Neural progenitor cell (in vitro differentiated cells): ENCODE results near the gene ELL3.

Source experiments
- EZH2 ChIP-seq: fragments of 200-600 bp; sonication (generic); IDR thresholded peaks from 2 replicates; pipeline ENCODE4 v1.6.1; 2017; ENCODE audit warnings: antibody characterized with exemption, mild to moderate bottlenecking, moderate library complexity
- TF ChIP-seq, protein P1 (sequence below): fragments of 200-600 bp; sonication (generic); IDR thresholded peaks from 2 replicates; pipeline ENCODE4 v1.5.1; 2017; ENCODE audit warnings: antibody characterized with exemption, mild to moderate bottlenecking

DNA sequence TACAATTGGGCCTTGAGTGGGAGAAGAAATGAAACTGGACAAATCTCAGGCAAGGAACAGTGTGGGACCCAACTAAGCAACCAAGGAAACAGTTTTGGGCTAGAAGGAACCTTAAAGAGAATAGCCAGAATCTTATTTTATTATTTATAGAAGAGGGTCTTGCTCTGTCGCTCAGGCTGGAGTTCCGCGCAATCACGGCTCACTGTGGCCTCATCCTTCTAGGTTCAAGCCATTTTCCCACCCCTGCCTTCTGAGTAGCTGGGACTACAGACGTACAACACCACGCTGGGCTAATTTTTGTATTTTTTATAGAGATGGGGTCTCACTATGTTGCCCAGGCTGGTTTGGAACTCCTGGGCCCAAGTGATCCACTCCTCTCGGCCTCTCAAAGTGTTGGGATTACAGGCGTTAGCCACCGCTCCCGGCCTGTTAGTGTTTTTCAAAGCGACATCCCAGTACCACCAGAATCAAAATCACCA lies 49.3 kb upstream of the ELL3 start:
- no peak for TF ChIP-seq EZH2
- TF ChIP-seq, protein P1, sequence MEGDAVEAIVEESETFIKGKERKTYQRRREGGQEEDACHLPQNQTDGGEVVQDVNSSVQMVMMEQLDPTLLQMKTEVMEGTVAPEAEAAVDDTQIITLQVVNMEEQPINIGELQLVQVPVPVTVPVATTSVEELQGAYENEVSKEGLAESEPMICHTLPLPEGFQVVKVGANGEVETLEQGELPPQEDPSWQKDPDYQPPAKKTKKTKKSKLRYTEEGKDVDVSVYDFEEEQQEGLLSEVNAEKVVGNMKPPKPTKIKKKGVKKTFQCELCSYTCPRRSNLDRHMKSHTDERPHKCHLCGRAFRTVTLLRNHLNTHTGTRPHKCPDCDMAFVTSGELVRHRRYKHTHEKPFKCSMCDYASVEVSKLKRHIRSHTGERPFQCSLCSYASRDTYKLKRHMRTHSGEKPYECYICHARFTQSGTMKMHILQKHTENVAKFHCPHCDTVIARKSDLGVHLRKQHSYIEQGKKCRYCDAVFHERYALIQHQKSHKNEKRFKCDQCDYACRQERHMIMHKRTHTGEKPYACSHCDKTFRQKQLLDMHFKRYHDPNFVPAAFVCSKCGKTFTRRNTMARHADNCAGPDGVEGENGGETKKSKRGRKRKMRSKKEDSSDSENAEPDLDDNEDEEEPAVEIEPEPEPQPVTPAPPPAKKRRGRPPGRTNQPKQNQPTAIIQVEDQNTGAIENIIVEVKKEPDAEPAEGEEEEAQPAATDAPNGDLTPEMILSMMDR: no peak
